Activated CD8-positive, alpha-beta memory T cell treated with anti-CD3 and anti-CD28 coated beads, Interleukin-2, amount 10 ng/mL, durations not matched to agents 7 days and 5 days (primary cell): ENCODE results near the gene ADAM21. TPM values are rescaled to one million over a fixed set of nuclear protein-coding genes. Genes with fewer than 3 reads are reported as not detected.
"Not testable (repeated sequence)": the region's sequence is repeated elsewhere in the genome, so short reads cannot be mapped to it uniquely, and the experiment has no call there.

ENCODE experiments used
- ATAC-seq: fragments of 150-1000 bp; cut with Tn5 transposase; one replicate; pipeline ENCODE4 v1.10.0; 2021; ENCODE audit warnings: moderate library complexity
- CTCF ChIA-PET: fragments of 350-600 bp; sonication (Branson Sonifier 250); formaldehyde crosslinking; loops from one replicate; lab custom pipeline; 2021; ENCODE audit warnings: antibody characterized with exemption; lab: Charles Lee
- DNase-seq: peaks from one replicate; pipeline ENCODE4 v3.0.0-alpha.2; 2020
- H3K27ac Mint-ChIP-seq: one replicate; pipeline ENCODE4 v1.8.0; 2021; ENCODE audit warnings: mild to moderate bottlenecking, mixed read lengths
- H3K27me3 Mint-ChIP-seq: one replicate; pipeline ENCODE4 v1.8.0; 2021; ENCODE audit warnings: mixed read lengths
- H3K36me3 Mint-ChIP-seq: one replicate; pipeline ENCODE4 v1.8.0; 2021; ENCODE audit warnings: mild to moderate bottlenecking, mixed read lengths
- H3K4me1 Mint-ChIP-seq: one replicate; pipeline ENCODE4 v1.8.0; 2021; ENCODE audit warnings: mixed read lengths
- H3K4me3 Mint-ChIP-seq: one replicate; pipeline ENCODE4 v1.8.0; 2021; ENCODE audit warnings: mild to moderate bottlenecking, moderate library complexity, mixed read lengths
- H3K9me3 Mint-ChIP-seq: one replicate; pipeline ENCODE4 v1.8.0; 2022; ENCODE audit warnings: low read depth, mixed read lengths
- total RNA-seq, 2 experiments: library from RNA; stranded (reverse); gene quantifications; one replicate each; pipeline ENCODE4 v1.2.3, GENCODE V29; 2021

The ADAM21 gene
- under 1 TPM in 1 of 2 experiments, not detected in 1; 0.07 TPM for total RNA-seq

- no peak for DNase-seq
- no peak within 1 kb of the TSS for H3K27ac Mint-ChIP-seq
- H3K27me3 Mint-ChIP-seq, result peaks cover 2% of the 10 kb centered on the region
- CTCF ChIA-PET, result no interaction called here
- no peak within 1 kb of the TSS for H3K4me3 Mint-ChIP-seq
- no peaks in the 10 kb centered on the region for H3K9me3 Mint-ChIP-seq
- ATAC-seq, result no peak
- H3K4me1 Mint-ChIP-seq, result no peaks in the 10 kb centered on the region
- no peaks in the 10 kb centered on the region for H3K36me3 Mint-ChIP-seq
Observed at GRCh38 chr14:70451874-70452273, at the start of gene ADAM21. TSS of gene ADAM21 (plus strand) at chr14:70452174. CDS start at chr14:70457500, 5,326 bp downstream.

- H3K4me3 Mint-ChIP-seq, H3K27ac Mint-ChIP-seq, H3K36me3 Mint-ChIP-seq, H3K4me1 Mint-ChIP-seq, DNase-seq, ATAC-seq, H3K27me3 Mint-ChIP-seq, H3K9me3 Mint-ChIP-seq, CTCF ChIA-PET: not testable (repeated sequence)
Observed at GRCh38 chr14:70403335-70403734, 48.6 kb upstream of the ADAM21 start.

- H3K4me1 Mint-ChIP-seq, H3K27ac Mint-ChIP-seq, ATAC-seq, H3K36me3 Mint-ChIP-seq, CTCF ChIA-PET, H3K27me3 Mint-ChIP-seq, H3K9me3 Mint-ChIP-seq, H3K4me3 Mint-ChIP-seq, DNase-seq: not testable (repeated sequence)
Observed at GRCh38 chr14:70406216-70406615, 45.8 kb upstream of the ADAM21 start.

- CTCF ChIA-PET, result no interaction called here
- Mint-ChIP-seq H3K27ac (no peak overlapping the region), H3K9me3 (no peaks in the 10 kb centered on the region), H3K27me3 (no peaks in the 10 kb centered on the region), H3K4me1 (no peaks in the 10 kb centered on the region), H3K36me3 (peaks cover 10% of the 10 kb centered on the region), H3K4me3 (no peak overlapping the region)
- no peak for ATAC-seq
- no peak for DNase-seq
Observed at GRCh38 chr14:70407621-70408020, 44.4 kb upstream of the ADAM21 start.

GRCh38 chr14:70415788-70416187 is 36.2 kb upstream of the ADAM21 start:
- H3K4me1 Mint-ChIP-seq, result peaks cover 19% of the 10 kb centered on the region
- no peaks in the 10 kb centered on the region for H3K9me3 Mint-ChIP-seq
- CTCF ChIA-PET, result interaction anchor here (1.1 kb wide), 1 partner anchor 57 kb away, joined by 3 read pairs; the partner anchor contains the start of gene COX16
- DNase-seq, result no peak
- H3K27ac Mint-ChIP-seq, result no peak overlapping the region
- H3K27me3 Mint-ChIP-seq, result peaks cover 2% of the 10 kb centered on the region
- no peaks in the 10 kb centered on the region for H3K36me3 Mint-ChIP-seq
- ATAC-seq, result no peak
- peak overlapping the region; percentile 86 for H3K4me3 Mint-ChIP-seq

DNA sequence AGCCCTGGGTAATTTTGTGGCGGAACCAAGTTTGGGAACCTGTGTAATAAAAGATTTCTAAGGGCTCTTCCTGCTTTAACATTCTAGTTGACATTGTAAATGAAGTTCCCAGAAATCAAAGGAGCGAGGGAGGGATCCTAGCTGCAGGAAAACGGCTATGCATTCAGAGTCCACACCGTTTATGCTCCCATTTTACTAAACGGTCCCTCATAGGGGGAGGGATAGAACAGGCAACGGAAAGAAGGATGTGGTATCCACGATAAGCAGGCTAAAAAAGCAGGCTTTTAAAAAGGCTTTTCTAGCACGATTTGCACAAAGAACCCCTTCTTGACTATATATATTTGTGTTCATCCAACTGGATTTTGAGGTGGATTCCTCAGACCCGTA is 35.6 kb upstream of the ADAM21 start:
- H3K9me3 Mint-ChIP-seq, result no peaks in the 10 kb centered on the region
- CTCF ChIA-PET, result interaction anchor here (0.7 kb wide), 1 partner anchor 16 kb away, joined by 3 read pairs; no protein-coding TSS in a partner anchor
- H3K4me1 Mint-ChIP-seq, result peaks cover 19% of the 10 kb centered on the region
- peak overlapping the region; percentile 49 for H3K27ac Mint-ChIP-seq
- ATAC-seq (peak; percentile 39), DNase-seq (no peak)
- peaks cover 5% of the 10 kb centered on the region for H3K27me3 Mint-ChIP-seq
- H3K4me3 Mint-ChIP-seq, result peak overlapping the region; percentile 86
- H3K36me3 Mint-ChIP-seq, result no peaks in the 10 kb centered on the region

DNA sequence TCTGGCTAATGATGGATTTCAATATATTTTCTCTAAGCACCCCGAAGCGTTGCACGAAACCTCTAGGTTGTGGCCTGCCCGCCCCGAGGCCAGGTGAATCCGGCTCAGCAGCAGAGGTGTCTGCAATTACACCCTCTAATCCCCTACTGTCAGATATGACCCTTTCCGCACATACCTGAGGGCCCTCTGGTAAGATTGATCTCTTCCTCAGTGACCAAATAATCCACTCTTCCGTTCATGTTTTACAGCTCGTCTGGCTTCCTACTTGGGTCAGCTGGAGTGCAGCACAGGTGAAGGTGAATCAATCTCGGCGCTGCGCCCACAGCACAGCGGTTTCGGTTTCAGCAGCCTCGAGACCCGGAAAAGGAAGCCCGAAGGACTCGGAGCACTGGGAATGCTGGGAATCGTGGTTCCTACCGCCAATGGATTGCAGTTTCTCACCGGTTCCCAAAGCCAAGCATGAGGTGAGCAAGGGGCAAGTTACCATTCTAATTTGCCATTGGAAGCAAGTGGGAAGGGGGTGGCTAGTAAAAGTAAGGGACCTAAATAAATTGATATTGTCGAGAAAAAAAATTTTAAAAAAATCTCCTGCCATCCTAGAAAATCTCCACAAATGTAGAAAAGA is 35.1 kb upstream of the ADAM21 start, which contains the start of gene SYNJ2BP:
TSS of gene SYNJ2BP (minus strand) at position 366 of the 625 bp plus-strand sequence. CDS start at position 239, 127 bp downstream.
- CTCF ChIA-PET, result interaction anchor here (0.7 kb wide), 1 partner anchor 17 kb away, joined by 3 read pairs; no protein-coding TSS in a partner anchor
- Mint-ChIP-seq H3K27me3 (peaks cover 5% of the 10 kb centered on the region), H3K4me1 (peaks cover 19% of the 10 kb centered on the region), H3K36me3 (no peaks in the 10 kb centered on the region), H3K27ac (peak within 1 kb of the TSS; percentile 49), H3K4me3 (peak within 1 kb of the TSS; percentile 86), H3K9me3 (no peaks in the 10 kb centered on the region)
- peak; percentile 64 for DNase-seq
- ATAC-seq, result peak; percentile 74

- ATAC-seq, H3K27me3 Mint-ChIP-seq, CTCF ChIA-PET, H3K36me3 Mint-ChIP-seq, DNase-seq, H3K27ac Mint-ChIP-seq, H3K9me3 Mint-ChIP-seq, H3K4me3 Mint-ChIP-seq: not testable (repeated sequence)
- H3K4me1 Mint-ChIP-seq, result peaks cover 19% of the 10 kb centered on the region
Observed at GRCh38 chr14:70419270-70419931, 32.6 kb upstream of the ADAM21 start.

DNA sequence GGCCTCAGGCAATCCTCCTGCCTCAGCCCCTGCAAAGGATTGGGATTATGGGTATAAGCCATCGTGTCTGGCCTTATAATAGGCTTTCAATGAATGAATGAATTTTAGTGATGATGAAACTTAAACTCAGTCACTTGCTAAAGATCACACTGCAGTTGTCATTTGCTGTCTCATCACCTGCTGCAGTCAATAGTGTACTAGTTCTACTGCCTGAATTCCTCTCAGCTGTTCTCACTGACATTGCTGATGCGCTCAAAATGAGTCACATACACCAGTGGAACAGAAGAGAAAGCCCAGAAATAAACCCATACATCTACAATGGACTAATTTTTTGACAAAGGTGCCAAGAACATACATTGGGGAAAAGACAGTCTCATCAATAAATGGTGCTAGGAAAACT is 29.4 kb upstream of the ADAM21 start:
- H3K27ac Mint-ChIP-seq, result no peak overlapping the region
- CTCF ChIA-PET, result no interaction called here
- H3K4me3 Mint-ChIP-seq, result no peak overlapping the region
- ATAC-seq (no peak), DNase-seq (no peak)
- H3K27me3 Mint-ChIP-seq, result peaks cover 5% of the 10 kb centered on the region
- H3K4me1 Mint-ChIP-seq, result no peaks in the 10 kb centered on the region
- no peaks in the 10 kb centered on the region for H3K36me3 Mint-ChIP-seq
- H3K9me3 Mint-ChIP-seq, result peaks cover 3% of the 10 kb centered on the region

DNA sequence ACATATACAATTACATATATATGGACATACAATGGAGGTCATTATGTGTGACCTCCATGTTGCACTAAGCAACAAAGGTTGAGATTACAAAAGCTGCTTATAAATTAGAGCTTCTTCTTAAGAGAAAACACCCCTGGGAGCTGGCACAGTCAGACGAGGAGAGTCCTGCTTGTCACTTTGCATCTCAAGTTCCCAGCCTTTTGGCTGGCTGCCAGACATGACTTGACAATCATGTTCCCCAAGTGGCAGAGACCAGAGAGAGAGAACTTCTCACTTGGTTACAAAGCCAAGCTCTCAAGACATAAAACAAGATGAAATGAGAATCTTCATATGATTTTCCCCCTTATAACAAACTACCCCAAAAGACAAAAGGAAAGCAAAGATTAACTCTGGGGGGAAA is 26.6 kb upstream of the ADAM21 start:
- Mint-ChIP-seq H3K4me3 (no peak overlapping the region), H3K36me3 (no peaks in the 10 kb centered on the region), H3K4me1 (no peaks in the 10 kb centered on the region), H3K27me3 (peaks cover 9% of the 10 kb centered on the region), H3K9me3 (peaks cover 6% of the 10 kb centered on the region), H3K27ac (no peak overlapping the region)
- no peak for ATAC-seq
- CTCF ChIA-PET, result no interaction called here
- no peak for DNase-seq

- ATAC-seq, DNase-seq, H3K4me3 Mint-ChIP-seq, H3K9me3 Mint-ChIP-seq, H3K4me1 Mint-ChIP-seq, CTCF ChIA-PET, H3K27me3 Mint-ChIP-seq, H3K36me3 Mint-ChIP-seq, H3K27ac Mint-ChIP-seq: not testable (repeated sequence)
Observed at GRCh38 chr14:70426555-70426954, 25.4 kb upstream of the ADAM21 start.

GRCh38 chr14:70436867-70437266 is 15.1 kb upstream of the ADAM21 start:
- peaks cover 2% of the 10 kb centered on the region for H3K36me3 Mint-ChIP-seq
- CTCF ChIA-PET, result no interaction called here
- H3K27ac Mint-ChIP-seq, result no peak overlapping the region
- no peak overlapping the region for H3K4me3 Mint-ChIP-seq
- H3K27me3 Mint-ChIP-seq, result peaks cover under 1% of the 10 kb centered on the region
- H3K9me3 Mint-ChIP-seq, result peaks cover 14% of the 10 kb centered on the region
- ATAC-seq (no peak), DNase-seq (no peak)
- no peaks in the 10 kb centered on the region for H3K4me1 Mint-ChIP-seq

- H3K4me1 Mint-ChIP-seq, result no peaks in the 10 kb centered on the region
Observed at GRCh38 chr14:70441641-70442040, 10.3 kb upstream of the ADAM21 start.

DNA sequence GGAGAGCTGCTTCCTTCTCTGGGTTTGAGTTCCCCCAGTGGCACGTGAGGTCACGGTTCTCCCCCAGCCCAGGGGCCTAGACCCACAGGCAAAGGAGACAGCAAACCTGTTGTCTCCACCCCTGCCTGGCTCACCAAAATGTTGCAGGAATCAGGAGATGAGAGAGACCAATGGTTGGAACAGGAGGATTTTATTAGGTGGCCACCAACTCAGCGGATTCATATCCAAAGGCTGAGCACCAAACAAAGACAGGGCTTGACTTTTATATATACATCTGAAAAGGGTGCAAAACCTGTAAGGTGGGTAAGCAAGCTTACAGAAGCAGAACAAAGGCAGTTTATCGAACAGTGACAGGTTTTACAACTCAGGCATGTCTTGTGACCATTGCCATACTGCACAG is 9.2 kb upstream of the ADAM21 start:
- ATAC-seq (no peak), DNase-seq (no peak)
- Mint-ChIP-seq H3K9me3 (peaks cover 6% of the 10 kb centered on the region), H3K4me1 (no peaks in the 10 kb centered on the region), H3K36me3 (peaks cover 4% of the 10 kb centered on the region), H3K4me3 (no peak overlapping the region), H3K27ac (no peak overlapping the region), H3K27me3 (no peaks in the 10 kb centered on the region)
- CTCF ChIA-PET, result no interaction called here

More at GRCh38 chr14:70441641-70442040, 10.3 kb upstream of the ADAM21 start:
- H3K9me3 Mint-ChIP-seq, result peaks cover 8% of the 10 kb centered on the region
- ATAC-seq (no peak), DNase-seq (no peak)
- H3K4me3 Mint-ChIP-seq, result no peak overlapping the region
- H3K36me3 Mint-ChIP-seq, result peaks cover 4% of the 10 kb centered on the region
- CTCF ChIA-PET, result no interaction called here
- no peak overlapping the region for H3K27ac Mint-ChIP-seq
- H3K27me3 Mint-ChIP-seq, result no peaks in the 10 kb centered on the region
